ENCODE measurements around the gene TRPM6.

The TRPM6 gene, protein sequence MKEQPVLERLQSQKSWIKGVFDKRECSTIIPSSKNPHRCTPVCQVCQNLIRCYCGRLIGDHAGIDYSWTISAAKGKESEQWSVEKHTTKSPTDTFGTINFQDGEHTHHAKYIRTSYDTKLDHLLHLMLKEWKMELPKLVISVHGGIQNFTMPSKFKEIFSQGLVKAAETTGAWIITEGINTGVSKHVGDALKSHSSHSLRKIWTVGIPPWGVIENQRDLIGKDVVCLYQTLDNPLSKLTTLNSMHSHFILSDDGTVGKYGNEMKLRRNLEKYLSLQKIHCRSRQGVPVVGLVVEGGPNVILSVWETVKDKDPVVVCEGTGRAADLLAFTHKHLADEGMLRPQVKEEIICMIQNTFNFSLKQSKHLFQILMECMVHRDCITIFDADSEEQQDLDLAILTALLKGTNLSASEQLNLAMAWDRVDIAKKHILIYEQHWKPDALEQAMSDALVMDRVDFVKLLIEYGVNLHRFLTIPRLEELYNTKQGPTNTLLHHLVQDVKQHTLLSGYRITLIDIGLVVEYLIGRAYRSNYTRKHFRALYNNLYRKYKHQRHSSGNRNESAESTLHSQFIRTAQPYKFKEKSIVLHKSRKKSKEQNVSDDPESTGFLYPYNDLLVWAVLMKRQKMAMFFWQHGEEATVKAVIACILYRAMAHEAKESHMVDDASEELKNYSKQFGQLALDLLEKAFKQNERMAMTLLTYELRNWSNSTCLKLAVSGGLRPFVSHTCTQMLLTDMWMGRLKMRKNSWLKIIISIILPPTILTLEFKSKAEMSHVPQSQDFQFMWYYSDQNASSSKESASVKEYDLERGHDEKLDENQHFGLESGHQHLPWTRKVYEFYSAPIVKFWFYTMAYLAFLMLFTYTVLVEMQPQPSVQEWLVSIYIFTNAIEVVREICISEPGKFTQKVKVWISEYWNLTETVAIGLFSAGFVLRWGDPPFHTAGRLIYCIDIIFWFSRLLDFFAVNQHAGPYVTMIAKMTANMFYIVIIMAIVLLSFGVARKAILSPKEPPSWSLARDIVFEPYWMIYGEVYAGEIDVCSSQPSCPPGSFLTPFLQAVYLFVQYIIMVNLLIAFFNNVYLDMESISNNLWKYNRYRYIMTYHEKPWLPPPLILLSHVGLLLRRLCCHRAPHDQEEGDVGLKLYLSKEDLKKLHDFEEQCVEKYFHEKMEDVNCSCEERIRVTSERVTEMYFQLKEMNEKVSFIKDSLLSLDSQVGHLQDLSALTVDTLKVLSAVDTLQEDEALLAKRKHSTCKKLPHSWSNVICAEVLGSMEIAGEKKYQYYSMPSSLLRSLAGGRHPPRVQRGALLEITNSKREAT (N-terminal part only)

DNA sequence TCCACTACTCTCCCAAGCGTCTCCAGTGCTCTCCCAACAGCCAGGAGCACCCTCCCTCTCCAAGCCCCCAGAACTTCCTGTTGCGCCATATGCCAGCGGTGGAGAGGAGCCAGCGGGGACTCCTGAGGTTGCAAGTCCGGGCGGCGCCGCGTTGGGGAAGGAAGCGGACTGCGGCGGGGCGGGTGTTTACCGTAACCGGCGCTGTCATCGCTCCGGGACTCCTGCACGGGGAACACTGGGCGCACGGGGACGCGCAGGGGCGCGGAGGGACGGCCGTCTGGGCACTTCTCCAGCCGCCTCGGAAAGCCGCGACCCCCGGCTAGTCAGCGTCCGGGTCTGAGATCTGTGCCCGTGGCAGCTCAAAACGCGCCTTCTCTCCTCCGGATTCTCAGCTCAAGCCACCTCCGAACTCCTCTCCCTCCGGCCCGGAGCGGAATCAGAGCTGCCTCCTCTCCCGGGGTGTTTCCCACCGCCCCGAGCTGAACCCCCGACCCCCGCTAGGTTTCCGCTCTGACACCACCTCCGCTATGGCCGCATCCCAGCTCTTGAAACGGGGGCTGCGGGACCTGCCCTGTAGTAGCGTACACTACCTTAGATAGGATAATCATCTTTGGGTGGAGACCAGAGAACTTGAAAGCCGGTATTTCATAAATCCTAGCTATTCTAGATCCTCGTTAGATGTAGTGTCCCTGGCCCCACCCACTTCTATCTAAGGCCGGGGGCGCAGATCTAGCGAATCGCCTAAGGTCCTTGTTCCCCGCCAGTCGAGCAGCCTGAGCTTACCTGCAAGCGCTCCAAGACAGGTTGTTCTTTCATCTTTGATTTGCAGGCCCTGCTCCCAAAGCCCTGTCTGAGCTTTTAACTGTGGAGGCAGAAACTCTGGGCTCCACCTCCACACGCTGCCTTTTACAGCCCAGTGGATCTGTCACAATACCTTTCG lies at the start of gene TRPM6:
TSS of gene TRPM6 (minus strand) at position 881 of the 940 bp plus-strand sequence. CDS start at position 816, 65 bp downstream.
- no peak for TF ChIP-seq CTCF (conservative IDR thresholded peaks at IDR 0.05; ENCODE audit: control insufficient read depth, insufficient read depth, low read depth, low read length)
- H3K4me3 ChIP-seq (ENCODE audit: control insufficient read depth, low read depth, low read length): peak within 1 kb of the TSS; percentile 71
- peak; percentile 79 for DNase-seq (ENCODE audit: low read depth)

- no peak for TF ChIP-seq CTCF (conservative IDR thresholded peaks at IDR 0.05; ENCODE audit: control insufficient read depth, insufficient read depth, low read depth, low read length)
- peak; percentile 24 for DNase-seq (ENCODE audit: low read depth)
- H3K4me3 ChIP-seq (ENCODE audit: control insufficient read depth, low read depth, low read length): no peak overlapping the region
Measured at GRCh38 chr9:74935008-74935407, 47.3 kb upstream of the TRPM6 start.

GRCh38 chr9:74921737-74922136 lies 34.0 kb upstream of the TRPM6 start:
- no peak overlapping the region for H3K4me3 ChIP-seq (ENCODE audit: control insufficient read depth, low read depth, low read length)
- DNase-seq (ENCODE audit: low read depth): no peak
- TF ChIP-seq CTCF (conservative IDR thresholded peaks at IDR 0.05; ENCODE audit: control insufficient read depth, insufficient read depth, low read depth, low read length): no peak

GRCh38 chr9:74920944-74921626 lies 33.4 kb upstream of the TRPM6 start:
- no peak for TF ChIP-seq CTCF (conservative IDR thresholded peaks at IDR 0.05; ENCODE audit: control insufficient read depth, insufficient read depth, low read depth, low read length)
- peak; percentile 6 for DNase-seq (ENCODE audit: low read depth)
- no peak overlapping the region for H3K4me3 ChIP-seq (ENCODE audit: control insufficient read depth, low read depth, low read length)

- H3K4me3 ChIP-seq (ENCODE audit: control insufficient read depth, low read depth, low read length): no peak overlapping the region
- TF ChIP-seq CTCF (conservative IDR thresholded peaks at IDR 0.05; ENCODE audit: control insufficient read depth, insufficient read depth, low read depth, low read length): no peak
- DNase-seq (ENCODE audit: low read depth): no peak
Measured at GRCh38 chr9:74910036-74910435, 22.3 kb upstream of the TRPM6 start.

All from fibroblast of mammary gland (primary cell).